ENCODE measurements around the gene CFAP61.
"Not testable (repeated sequence)": the region's sequence is repeated elsewhere in the genome, so short reads cannot be mapped to it uniquely, and the experiment has no call there.

DNA sequence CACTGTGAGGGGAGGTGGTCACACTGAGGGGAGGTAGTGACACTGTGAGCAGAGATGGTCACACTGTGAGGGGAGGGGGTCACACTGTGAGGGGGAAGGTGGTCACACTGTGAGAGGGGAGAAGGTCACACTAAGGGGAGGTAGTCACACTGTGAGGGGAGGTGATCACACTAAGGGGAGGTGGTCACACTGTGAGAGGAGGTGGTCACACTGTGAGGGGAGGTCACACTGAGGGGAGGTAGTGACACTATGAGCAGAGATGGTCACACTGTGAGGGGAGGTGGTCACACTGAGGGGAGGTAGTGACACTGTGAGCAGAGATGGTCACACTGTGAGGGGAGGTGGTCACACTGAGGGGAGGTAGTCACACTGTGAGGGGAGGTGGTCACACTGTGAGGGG lies 303.2 kb downstream of the CFAP61 start:
- TF ChIP-seq, protein P1, sequence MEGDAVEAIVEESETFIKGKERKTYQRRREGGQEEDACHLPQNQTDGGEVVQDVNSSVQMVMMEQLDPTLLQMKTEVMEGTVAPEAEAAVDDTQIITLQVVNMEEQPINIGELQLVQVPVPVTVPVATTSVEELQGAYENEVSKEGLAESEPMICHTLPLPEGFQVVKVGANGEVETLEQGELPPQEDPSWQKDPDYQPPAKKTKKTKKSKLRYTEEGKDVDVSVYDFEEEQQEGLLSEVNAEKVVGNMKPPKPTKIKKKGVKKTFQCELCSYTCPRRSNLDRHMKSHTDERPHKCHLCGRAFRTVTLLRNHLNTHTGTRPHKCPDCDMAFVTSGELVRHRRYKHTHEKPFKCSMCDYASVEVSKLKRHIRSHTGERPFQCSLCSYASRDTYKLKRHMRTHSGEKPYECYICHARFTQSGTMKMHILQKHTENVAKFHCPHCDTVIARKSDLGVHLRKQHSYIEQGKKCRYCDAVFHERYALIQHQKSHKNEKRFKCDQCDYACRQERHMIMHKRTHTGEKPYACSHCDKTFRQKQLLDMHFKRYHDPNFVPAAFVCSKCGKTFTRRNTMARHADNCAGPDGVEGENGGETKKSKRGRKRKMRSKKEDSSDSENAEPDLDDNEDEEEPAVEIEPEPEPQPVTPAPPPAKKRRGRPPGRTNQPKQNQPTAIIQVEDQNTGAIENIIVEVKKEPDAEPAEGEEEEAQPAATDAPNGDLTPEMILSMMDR (IDR thresholded peaks at IDR 0.05; ENCODE audit: insufficient read depth, low read length, poor library complexity, severe bottlenecking): not testable (repeated sequence)
- TF ChIP-seq EZH2phosphoT487 (conservative IDR thresholded peaks at IDR 0.05; ENCODE audit: low read length): not testable (repeated sequence)
